ENCODE results near the gene ZNF491. TPM values are rescaled to one million over a fixed set of nuclear protein-coding genes. Genes with fewer than 3 reads are reported as not detected.
"Not testable (repeated sequence)": the region's sequence is repeated elsewhere in the genome, so short reads cannot be mapped to it uniquely, and the experiment has no call there.

Gene ZNF491
- total RNA-seq (2014; rRNA removed; shearing (Covaris generic)): not detected in 2 replicates

DNA sequence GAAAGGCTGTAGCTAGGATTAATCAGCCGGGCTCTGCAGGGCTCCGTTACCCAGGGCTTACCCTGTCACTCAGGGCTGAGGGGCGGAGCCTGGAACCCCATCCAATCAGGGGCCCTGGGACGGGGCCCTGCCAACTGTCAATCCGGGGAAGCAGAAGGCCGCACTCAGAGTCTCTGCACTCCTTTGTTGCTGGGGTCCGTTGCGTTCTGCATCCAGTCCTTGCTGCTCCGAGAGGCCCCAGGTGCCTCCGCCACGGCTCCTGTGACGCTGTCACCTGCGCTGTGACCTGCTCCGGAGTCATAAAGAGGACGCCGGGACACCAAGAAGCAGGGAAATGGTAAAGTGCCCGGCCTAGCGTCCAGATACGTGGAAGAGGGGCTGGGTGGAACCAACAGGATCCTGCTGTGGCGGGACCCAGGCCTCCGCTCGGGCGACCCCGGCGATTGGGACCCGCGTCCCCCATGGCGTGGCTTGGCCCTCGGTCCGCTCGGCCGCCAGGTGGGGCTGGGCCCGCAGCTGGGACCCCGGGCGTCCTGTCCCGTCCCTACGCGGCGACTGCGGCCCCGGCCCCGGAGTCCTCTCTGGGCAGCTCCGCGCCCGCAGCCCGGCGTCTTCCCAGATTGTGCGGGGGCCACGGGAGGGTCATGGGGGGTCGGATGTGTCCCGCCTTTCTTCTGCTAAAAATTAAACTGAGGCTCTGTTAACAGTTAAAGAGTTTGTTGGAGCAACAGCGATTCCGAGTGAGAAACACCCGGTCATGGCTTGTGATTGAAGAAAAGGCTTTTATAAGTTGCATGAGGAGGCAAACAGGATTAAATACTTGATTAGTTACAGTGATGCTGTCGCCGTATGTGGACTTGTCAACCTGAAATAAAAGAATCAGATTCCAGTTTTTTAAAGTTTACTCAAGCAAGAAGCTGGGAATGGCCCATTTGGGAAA lies at the start of gene ZNF491:
Gene ZNF491, plus strand, starts transcription at position 133 of the 940 bp plus-strand sequence. CDS start 7,431 bp downstream, outside the sequence.
- no peak for DNase-seq (ENCODE audit: low spot score)

DNA sequence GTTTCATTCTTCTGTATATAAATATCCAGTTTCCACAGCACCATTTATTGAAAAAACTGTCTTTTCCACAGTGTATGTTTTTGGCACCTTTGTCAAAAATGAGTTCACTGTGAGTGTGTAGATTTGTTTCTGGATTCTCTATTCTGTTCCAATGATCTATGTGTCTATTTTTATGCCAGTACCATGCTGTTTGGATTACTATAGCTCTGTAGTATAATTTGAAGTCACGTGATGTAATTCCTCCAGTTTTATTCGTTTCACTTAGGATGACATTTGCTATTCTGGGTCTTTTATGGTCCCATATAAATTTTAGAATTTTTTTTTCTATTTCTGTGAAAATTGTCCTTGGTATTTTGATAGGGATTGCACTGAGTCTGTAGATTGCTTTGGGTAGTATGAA lies 48.6 kb upstream of the ZNF491 start:
- DNase-seq (ENCODE audit: low spot score): no peak

DNA sequence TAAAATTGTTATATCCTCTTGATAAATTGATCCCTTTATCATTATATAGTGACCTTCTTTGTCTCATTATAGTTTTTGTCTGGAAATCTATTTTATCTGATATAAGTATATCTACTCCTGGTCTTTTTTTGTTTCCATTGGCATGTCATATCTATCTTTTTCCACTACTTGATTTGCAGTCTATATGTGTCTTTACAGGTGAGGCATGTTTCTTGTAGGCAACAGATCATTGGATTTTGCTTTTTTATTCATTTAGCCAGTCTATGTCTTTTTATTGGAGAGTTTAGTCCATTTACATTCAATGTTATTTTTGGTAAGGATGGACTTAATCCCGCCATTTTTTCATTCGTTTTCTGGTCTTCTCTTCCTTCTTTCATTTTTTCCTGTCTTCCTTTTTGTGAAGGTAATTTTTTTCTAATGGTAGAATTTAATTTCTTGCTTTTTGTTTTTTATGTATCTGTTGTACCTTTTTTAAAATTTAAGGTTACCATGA lies 46.0 kb upstream of the ZNF491 start:
- no peak for DNase-seq (ENCODE audit: low spot score)

DNA sequence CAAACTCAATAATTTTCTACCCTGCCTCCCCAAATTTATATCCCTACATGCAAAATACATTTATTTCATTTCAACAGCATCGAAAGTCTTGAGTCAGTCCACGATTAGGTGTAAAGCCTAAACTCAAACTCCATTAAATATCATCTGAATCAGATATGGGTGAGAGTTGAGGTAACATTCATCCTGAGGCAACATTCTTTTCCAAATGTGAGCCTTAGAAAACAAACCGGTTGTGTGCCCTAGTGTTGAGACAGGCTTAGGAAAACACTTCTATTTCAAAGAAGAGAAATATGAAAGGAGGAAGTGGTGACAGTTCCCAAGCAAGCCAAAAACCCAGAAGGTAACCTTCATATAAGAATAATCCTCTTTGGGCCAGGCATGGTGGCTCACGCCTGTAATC lies 43.7 kb upstream of the ZNF491 start:
- no peak for DNase-seq (ENCODE audit: low spot score)

DNA sequence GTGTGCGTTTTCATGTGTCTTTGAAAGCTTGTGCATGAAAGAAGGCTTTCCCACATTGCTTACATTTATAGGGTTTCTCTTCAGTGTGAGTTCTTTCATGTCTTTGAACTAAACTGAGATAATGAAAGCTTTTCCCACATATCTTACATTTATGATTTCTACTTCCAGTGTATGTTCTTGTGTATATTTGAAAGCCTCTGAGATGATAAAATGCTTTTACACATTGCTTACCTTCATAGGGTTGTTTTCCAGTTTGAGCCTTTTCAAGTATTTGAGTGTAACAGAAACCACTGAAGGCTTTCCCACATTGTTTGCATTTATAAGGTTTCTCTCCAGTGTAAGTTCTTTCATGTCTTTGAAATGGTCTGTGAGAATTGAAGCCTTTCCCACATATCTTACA lies 41.4 kb upstream of the ZNF491 start:
- no peak for DNase-seq (ENCODE audit: low spot score)

DNA sequence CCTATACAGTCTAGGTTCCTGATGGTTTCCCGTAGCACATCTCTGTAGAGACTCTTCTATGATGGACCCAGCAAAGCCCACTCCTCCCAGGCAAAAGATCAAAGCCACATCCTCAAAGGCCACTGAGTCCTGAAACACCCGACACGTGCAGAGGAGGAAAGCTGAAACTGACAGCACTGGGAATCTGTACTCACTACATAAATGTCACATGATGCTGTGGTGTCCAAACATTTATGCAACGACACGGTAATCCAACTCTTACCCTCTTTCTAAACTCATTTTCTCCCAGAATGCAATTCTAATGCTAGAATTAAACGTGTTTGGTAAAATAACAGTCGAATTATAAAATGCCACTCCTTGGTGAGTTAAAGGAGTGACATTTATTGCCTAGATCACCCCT lies 38.5 kb upstream of the ZNF491 start:
- no peak for DNase-seq (ENCODE audit: low spot score)

DNA sequence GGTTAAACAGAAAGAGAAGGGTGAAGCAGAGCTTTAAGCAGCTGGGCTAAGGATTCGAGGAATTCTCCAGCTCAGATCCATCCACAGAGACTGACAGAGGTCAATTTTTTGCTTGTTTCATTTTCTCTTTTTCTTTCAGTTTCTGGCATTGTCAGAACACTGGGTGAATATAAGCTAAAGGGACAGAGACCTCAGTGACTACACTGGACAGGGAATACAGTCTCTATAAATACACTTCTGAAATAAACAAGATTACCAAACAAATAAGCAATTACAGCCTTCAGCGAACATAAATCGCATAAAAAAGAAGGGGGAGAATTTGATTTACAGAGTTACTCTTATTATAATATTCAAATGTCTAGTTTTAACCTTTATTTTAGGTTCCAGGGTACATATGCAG lies 35.2 kb upstream of the ZNF491 start:
- DNase-seq (ENCODE audit: low spot score): no peak

DNA sequence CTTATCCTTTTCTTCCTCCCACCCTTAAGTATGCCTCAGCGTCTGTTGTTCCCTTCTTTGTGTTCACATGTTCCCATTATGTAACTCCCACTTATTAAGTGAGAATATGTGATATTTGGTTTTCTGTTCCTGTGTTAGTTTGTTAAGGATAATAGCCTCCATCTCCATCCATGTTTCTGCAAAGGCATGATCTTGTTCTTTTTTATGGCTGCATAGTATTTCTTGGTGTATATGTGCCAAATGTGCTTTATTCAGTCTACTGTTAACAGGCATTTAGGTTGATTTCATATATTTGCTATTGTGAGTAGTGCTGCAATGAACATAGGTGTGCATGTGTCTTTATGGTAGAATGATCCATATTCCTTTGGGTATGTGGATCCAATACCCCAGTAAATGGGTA lies 34.7 kb upstream of the ZNF491 start:
- no peak for DNase-seq (ENCODE audit: low spot score)

DNA sequence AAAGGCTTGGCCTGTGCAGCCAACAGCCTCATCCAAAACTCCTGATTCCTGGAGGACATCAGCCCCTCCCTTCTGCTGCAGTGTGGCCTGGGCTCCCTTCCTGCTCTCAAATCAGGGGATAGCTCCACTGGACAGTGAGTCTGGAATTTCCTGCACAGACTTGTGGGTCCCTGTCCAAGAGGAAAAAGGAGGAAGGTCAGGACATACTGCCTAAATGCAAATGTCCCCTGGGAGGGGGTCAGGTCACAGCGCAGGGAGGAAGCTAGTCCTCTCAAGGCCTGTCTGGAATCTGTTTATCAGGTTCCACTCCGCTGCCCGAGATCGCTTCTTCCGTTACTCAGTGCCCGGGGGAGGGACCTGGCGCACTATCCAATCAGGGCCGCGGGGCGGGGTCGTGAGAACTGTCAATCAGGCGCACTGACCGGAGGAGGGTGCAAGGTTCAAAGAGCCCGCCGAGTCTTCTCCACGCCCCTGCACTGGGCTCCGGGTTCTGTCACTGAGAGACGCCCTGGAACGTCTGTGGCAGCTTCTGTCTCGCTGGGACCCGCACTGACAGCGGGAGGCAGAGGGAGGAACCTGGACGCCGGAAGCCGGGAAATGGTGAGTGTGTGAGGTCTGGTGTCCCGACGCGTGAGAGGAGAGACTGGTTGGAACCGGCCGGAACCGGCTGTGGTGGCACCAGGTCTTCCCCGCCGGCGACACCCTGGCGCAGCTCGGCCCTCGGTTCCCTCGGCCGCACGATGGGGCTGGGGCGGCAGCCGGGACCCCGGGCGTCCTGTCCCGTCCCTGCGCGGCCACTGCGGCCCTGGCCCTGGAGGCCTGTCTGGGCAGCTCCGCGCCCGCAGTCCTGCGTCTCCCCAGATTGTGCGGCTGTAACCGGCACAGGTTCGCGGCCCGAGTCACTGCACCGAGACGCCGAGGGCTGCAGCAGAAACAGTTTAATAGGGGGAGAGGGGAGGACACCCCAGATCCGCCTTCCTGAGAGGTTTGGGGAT lies 31.4 kb upstream of the ZNF491 start, which contains the start of gene ZNF441:
Gene ZNF441, plus strand, starts transcription at position 404 of the 995 bp plus-strand sequence. Its CDS starts 194 bp downstream, at position 598.
- peak; percentile 88 for DNase-seq (ENCODE audit: low spot score)

DNA sequence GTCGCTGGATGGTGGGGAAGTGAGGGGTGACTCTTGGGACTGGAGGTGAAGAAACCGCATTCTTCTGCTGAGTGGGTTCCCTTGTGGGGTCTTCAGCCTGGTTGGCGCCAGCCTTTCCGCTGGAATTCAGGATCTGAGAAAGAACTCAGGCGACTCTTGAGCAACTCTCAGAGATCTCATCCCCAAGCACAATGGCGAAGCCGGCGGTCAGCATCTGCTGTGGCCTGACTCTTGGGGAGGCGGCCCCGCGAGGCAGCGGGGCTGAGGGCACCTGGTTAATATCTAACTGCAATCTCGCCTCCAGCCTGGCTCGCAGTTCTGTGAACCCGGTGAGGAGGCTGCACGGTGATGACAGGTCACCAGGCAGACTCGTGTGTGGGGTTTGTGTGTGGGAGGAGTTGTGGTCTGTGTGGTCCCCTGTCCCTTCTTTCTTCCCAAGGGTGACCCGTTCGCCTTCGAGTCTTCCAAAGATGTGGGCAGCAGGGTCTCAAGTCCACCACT lies 30.6 kb upstream of the ZNF491 start:
- peak; percentile 5 for DNase-seq (ENCODE audit: low spot score)

DNA sequence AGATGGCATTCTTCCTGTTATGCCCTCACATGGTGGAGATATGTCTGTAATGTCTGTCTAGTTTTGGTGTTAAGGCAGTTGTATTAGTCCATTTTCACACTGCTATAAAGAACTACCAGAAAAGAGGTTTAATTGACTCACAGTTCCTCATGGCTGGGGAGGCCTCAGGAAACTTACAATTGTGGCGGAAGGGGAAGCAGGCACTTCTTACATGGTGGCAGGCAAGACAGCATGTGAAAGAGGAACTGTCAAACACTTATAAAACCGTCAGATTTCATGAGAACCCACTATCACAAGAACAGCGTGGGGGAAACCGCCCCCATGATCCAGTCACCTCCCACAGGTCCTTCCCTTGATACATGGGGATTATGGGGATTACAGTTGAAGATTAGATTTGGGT lies 28.3 kb upstream of the ZNF491 start:
- DNase-seq (ENCODE audit: low spot score): no peak

DNA sequence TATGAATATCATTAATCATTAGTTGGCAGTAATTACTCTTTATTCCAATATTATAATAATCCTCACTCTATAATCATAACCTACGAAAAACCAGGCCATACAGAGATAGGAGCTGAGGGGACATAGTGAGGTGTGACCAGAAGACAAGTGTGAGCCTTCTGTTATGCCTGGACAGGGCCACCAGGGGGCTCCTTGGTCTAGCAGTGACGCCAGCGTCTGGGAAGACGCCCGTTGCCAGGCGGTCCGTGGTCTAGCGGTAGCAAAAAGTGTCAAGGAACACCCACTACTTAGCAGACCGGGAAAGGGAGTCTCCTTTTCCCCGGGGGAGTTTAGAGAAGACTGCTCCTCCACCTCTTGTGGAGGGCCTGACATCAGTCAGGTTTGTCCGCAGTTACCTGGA lies 26.8 kb upstream of the ZNF491 start:
- not testable (repeated sequence) for DNase-seq (ENCODE audit: low spot score)

DNA sequence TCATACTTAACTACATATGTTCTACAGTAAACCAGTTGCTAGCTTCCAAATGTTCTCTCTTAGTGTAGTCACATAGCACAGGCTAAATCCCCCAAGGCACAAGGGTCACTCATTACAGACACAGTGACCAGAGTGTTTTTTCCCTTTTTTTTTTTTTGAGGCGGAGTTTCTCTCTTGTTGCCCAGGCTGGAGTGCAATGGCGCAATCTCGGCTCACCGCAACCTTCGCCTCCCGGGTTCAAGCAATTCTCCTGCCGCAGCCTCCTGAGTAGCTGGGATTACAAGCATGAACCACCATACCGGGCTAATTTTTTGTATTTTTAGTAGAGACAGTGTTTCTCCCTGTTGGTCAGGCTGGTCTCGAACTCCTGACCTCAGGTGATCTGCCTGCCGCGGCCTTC lies 21.7 kb upstream of the ZNF491 start:
- not testable (repeated sequence) for DNase-seq (ENCODE audit: low spot score)

DNA sequence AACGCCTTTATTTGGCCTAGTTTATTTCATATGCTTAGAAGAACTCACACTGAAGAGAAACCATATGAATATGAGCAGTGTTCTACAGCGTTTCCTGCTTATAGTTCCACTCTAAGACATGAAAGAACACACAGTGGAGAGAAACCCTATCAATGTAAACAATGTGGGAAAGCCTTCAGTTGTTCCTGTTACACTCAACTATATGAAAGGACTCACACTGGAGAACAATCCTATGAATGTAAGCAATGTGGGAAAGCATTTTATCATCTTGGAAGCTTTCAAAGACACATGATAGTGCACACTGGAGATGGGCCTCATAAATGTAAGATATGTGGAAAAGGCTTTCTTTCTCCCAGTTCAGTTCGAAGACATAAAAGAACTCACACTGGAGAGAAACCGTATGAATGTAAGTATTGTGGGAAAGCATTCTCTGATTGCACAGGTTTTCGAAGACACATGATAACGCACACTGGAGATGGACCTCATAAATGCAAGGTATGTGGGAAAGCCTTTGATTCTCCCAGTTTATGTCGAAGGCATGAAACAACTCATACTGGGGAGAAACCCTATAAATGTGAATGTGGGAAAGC lies 17.8 kb upstream of the ZNF491 start:
- no peak for DNase-seq (ENCODE audit: low spot score)

DNA sequence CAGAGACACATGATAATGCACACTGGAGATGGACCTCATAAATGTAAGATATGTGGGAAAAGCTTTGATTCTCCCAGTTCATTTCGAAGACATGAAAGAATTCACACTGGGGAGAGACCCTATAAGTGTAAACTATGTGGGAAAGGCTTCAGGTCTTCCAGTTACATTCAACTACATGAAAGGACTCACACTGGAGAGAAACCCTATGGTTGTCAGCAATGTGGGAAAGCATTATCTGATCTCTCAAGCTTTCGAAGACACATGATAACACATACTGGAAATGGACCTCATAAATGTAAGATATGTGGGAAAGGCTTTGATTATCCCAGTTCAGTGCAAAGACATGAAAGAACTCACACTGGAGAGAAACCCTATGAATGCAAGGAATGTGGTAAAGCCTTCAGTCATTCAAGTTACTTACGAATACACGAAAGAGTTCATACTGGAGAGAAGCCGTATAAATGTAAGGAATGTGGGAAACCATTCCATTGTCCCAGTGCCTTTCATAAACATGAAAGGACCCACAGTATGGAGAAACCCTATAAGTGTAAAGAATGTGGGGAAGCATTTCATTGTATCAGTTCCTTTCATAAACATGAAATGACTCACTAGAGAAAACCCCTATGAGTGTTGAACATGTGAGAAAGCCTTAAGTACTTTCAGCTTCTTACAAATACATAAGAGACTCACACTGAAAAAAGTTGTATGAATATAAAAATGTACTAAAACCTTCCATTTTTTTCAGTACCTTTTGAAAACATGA lies 16.8 kb upstream of the ZNF491 start:
- peak; percentile 7 for DNase-seq (ENCODE audit: low spot score)

DNA sequence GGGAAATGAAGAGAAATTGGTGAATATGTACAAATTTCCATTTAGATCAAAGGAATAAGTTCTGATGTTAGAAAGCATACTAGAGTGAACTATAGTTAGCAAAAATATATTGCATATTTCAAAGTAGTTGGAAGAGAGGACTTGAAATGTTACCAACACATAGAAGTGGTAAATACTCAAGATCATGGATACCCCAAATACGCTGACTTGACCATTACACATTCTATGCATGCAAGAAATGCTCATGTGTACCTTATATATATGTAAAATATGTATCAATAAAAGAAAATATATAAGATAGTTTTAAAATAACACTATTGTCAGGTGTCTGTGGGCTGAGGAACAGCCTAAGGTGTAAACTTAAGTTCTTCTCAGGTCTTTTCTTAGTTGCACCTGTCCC lies 14.6 kb upstream of the ZNF491 start:
- no peak for DNase-seq (ENCODE audit: low spot score)

DNA sequence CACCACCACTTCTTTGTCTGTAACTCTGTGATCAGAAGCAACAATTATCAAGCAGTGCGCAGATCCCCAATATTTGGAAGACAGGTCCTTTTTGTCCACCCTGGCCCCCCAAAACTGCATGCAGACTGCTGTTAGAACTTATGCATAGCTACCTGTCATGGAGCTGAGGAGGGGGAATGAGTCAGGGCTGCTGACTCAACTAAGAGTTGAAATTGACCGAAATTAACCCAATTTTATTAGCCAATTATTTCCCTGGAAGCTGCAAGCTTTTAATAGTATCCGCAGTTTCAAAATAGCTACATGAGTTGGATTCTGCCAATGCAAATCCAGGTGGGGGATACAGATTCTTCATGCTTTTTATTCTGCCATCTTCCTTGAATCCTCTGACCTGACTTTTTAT lies 14.0 kb upstream of the ZNF491 start:
- DNase-seq (ENCODE audit: low spot score): no peak

DNA sequence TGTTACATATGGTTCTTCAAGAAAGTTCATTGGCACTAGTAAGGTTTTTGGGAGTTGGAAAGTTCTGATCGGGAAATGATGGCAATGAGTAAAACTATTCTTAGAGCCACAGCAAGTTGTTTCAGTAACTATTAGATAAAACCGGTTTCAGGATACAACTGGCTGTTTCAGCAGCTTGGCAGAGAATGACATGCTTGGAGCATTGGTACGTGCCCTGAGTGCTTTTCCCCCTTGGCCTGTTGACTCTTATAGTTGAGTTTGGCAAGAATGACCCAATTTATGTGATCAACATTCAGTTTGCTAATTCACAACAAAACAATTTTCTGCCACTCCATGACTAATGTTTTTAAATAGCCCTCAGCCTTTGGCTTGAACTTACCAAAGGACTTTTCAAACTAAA lies 10.8 kb upstream of the ZNF491 start:
- DNase-seq (ENCODE audit: low spot score): no peak

DNA sequence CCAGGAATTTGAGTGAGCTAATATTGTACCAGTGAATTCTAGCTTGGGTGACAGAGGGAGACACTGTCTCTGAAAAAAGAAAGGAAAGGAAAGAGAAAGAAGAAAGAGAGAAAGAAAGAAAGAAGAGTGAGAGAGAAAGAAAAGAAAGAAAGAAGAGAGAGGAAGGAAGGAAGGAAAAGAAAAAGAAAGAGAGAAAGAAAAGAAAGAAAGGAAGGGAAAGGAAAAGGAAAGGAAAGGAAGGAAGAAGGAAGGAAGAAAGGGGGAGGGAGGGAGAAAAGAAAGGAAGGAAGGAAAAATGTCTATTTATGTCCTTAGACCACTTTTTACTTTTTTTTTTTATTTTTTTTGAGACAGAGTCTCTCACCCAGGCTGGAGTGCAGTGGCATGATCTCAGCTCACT lies 5.4 kb upstream of the ZNF491 start:
- DNase-seq (ENCODE audit: low spot score): no peak

DNA sequence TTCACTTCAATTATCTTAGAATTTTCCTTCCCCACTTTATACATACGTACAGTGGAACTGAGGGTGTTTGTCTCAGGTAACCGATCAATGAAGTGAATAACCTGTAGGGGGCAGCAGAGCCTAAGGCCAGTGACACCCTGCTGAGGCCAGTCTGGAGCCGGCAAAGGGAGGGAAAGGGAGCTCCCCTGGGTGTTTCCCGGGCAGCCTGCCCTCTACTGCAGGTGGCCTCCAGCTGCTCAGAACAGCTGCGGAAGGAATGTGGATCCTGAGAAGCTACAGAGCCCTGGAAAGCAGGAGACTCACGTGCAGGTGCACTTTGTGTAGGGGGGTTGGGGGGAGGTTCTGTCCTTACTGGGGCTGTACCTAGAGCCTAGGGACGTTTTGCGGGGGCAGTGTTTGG lies 832 bp upstream of the ZNF491 start:
- peak; percentile 37 for DNase-seq (ENCODE audit: low spot score)

All from H4 (cell line).